T47D (cell line): ENCODE results near the gene BRI3.

ENCODE experiments used
- DNase-seq, 2 experiments: peaks; one replicate each; pipeline versions ENCODE4 v3.0.0 to v3.0.0-alpha.2; 2011 to 2012; ENCODE audit warnings: low read depth in 1 of 2, low spot score in 1 of 2
- JUND ChIP-seq: IDR thresholded peaks from 2 replicates; pipeline ENCODE4 v1.6.1; 2012; ENCODE audit warnings: low read depth
- in situ Hi-C: cut with HindIII; loops from 2 replicates; pipeline ENCODE4 v1.10.0; 2016; ENCODE audit warnings: low sequenced_read_pairs, low pct_unique_long_range_greater_than_20kb

BRI3 gene

GRCh38 chr7:98265841-98266271, 15.6 kb upstream of the BRI3 start:
- in situ Hi-C loops: no loop called here
- no peak for TF ChIP-seq JUND
- no peak for DNase-seq

- no peak for TF ChIP-seq JUND
- in situ Hi-C loops: no loop called here
- DNase-seq: no peak
Measured at GRCh38 chr7:98266840-98267239, 14.6 kb upstream of the BRI3 start.

- no peak for TF ChIP-seq JUND
- DNase-seq: no peak
- in situ Hi-C loops: no loop called here
Measured at GRCh38 chr7:98267303-98267702, 14.2 kb upstream of the BRI3 start.

- DNase-seq: peak; percentile 35 to 70
- TF ChIP-seq JUND: no peak
- in situ Hi-C loops: no loop called here
Measured at GRCh38 chr7:98276241-98276761, 5.2 kb upstream of the BRI3 start.

GRCh38 chr7:98278408-98278807, 3.1 kb upstream of the BRI3 start:
- DNase-seq: peak in 1 of 2 experiments; percentile 63
- in situ Hi-C loops: no loop called here
- TF ChIP-seq JUND: no peak

- no peak for DNase-seq
- no peak for TF ChIP-seq JUND
- in situ Hi-C loops: no loop called here
Measured at GRCh38 chr7:98278936-98279335, 2.5 kb upstream of the BRI3 start.

GRCh38 chr7:98280296-98280695, 1.2 kb upstream of the BRI3 start:
- in situ Hi-C loops: no loop called here
- DNase-seq: no peak
- no peak for TF ChIP-seq JUND

GRCh38 chr7:98281757-98282606, 496 bp downstream of the BRI3 start:
- in situ Hi-C loops: no loop called here
- DNase-seq: no peak
- no peak for TF ChIP-seq JUND

- TF ChIP-seq JUND: no peak
- DNase-seq: no peak
- in situ Hi-C loops: no loop called here
Measured at GRCh38 chr7:98282703-98283102, 1.2 kb downstream of the BRI3 start.

GRCh38 chr7:98283127-98283886, 1.8 kb downstream of the BRI3 start:
- no peak for TF ChIP-seq JUND
- in situ Hi-C loops: no loop called here

GRCh38 chr7:98283887-98284222, 2.4 kb downstream of the BRI3 start:
- DNase-seq: no peak
- TF ChIP-seq JUND: no peak
- in situ Hi-C loops: no loop called here

More at GRCh38 chr7:98283127-98283886, 1.8 kb downstream of the BRI3 start:
- DNase-seq: no peak

- no peak for TF ChIP-seq JUND
- peak in 1 of 2 experiments; percentile 57 for DNase-seq
- in situ Hi-C loops: no loop called here
Measured at GRCh38 chr7:98284335-98285036, 3.0 kb downstream of the BRI3 start.
